DMS 273 (cell line): Measurements from ENCODE around the gene ABCC6.
"Not testable (repeated sequence)": the region's sequence is repeated elsewhere in the genome, so short reads cannot be mapped to it uniquely, and the experiment has no call there.

Experiments
- DNase-seq: peaks from one replicate; lab custom pipeline; 2025; ENCODE audit not compliant: unreplicated experiment; lab: John Stamatoyannopoulos, UW

Gene ABCC6

DNA sequence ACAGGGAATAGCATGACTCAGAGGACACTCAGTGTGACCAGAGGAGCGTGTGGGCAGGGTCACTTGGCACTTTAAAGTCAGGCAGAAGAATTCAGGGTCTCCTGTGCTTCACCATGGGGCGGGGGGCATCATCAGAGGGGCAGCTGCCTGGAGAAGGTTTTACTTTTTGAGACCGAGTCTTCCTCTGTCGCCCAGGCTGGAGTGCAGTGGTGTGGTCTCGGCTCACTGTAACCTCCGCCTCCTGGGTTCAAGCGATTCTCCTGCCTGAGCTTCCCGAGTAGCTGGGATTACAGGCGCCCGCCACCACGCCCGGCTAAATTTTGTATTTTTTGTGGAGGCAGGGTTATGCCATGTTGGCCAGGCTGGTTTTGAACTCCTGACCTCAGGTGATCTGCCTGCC is 32.3 kb downstream of the ABCC6 start:
- not testable (repeated sequence) for DNase-seq

DNA sequence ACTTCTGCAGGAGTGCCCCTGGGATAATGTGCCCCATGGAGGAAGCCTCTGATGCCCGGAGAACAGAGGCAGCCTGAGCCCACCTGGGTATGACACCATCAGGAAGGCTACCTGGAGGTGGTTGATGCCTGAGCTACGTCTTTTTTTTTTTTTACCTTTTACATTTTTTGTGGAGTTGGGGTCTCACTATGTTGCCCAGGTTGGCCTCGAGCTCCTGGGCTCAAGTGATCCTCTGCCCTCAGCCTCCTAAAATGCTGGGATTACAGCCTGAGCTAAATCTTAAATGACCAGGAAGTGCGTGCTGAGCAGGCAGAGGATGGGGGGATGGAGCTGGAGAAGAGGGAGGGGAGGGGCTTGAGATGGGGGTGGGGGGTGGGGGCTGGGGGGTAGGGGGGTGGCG is 32.7 kb downstream of the ABCC6 start:
- DNase-seq: no peak

DNA sequence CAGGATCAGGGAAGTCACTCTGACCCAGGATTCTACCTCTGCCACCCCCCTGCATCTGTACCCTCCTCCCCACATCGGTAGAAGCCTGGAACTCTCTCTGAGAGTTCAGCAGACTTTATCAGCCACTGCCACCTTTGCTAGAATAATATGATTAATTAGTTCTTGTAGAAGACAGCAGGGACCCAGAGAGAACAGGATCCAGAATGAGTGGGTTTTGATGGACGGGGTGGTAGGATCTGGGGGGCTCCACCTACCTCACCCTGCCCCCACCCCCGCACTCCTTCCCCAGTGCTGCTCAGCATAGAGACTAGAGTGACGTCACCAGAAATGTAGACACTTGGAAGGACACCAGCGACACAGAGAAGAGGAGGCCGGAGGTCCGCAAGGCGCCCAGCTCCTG is 33.5 kb downstream of the ABCC6 start:
- no peak for DNase-seq

DNA sequence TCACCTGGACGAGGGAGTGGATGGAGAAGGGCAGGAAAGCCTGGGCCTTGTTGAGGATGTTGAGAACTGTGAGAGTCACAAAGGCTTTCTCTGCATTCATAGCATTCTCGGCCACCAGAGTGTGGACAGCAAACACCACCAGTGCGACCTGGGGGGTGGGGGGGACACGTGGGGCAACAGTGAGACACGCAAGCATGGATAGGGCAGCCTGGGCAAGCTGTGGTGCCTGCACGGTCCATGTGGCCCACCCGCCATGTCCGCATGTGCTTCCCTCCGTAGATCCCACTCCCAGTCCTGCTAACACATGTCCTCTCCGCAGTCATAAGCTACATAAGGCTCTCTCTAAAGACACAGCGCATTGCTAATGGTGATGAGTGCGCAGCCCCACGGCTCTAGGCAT is 34.5 kb downstream of the ABCC6 start:
- DNase-seq: no peak

DNA sequence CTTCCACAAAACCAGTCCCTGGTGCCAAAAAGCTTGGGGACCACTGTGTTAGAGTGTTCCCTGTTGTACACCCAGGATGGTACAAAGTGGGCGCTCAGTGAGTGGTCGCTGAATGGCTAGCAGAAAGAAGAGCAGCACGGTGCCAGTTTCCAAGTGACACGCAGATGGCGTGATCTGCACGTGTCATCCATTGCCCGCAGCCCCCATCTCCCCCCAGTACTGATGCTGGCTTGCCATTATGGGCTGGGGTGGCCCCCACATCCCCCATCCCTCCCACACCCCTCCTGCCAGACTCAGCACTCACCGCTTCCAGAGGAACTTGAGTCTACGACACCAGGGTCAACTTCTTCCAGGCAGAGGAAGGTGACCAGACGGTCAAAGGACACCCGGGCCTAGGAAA is 36.5 kb downstream of the ABCC6 start:
- no peak for DNase-seq

DNA sequence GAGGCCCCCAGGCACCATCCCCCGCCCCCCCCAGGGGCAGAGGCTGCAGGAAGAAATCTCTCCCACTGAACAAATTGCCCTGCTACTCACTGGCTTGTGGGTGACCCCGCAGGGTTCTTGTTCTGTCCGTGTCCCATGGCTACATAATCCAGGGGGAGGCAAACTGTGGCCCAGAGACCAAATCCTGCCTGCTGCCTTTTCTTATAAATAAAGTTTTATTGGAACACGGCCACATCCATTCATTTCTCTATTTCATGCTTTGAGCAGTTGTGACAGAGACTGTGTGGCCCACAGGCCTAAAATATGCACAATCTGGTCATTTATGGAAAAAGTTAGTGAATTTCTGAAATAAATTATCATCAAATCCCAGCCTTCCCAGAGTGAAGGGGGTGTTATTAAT is 38.2 kb downstream of the ABCC6 start:
- no peak for DNase-seq

DNA sequence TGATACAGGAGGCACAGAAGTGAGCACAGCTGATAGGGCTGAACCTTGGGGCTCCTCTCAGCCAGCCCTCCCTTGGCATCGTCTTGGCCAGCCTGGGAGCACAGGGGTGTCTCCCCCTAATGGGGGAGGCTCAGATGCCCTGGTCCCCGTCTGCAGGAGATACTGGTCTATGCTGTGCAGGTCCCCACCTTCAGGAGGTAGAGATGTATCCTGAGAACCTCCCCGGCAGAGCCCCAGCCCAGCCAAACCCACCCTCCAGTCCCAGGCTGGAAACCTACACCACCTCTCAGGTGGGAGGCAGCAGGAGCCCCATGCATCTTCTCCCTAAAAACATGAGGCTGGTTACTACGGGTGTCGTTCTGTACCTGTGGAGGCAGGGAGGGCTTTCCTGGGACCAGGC is 38.7 kb downstream of the ABCC6 start:
- DNase-seq: no peak

DNA sequence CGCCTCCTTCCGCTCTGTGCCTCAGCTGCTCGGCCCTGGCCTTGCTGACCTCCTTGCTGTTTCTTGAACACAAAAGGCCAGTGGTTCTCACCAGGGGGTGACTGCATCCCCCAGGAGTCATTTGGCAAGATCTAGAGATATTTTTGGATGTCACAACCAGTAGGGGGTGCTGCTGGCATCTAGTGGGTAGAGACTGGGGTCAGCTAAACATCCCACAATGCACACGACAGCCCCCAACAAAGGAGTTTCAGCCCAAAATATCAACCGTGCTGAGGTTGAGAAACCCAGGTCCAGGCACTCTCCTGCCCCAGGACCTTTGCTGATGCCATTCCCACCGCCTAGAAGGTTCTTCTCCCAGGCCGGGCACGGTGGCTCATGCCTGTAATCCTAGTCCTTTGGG is 39.7 kb downstream of the ABCC6 start:
- no peak for DNase-seq

DNA sequence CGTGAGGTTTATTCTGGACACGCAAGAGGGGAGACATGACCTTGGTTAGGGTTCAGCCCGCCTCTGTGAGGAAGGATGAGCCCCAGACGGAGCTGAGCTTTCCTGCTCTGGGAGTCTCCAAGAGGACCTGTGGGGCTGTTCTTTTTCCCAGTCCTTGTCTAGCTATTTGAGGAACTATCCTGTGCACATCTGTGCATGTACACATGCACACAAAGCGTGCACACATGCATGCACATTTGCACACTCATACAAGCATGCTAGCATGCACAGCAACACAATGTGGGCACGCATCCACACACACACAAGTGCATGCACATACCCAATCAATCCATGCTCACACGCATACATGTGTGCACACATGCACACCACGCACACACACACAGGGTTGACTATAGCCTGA is 40.4 kb downstream of the ABCC6 start:
- no peak for DNase-seq

DNA sequence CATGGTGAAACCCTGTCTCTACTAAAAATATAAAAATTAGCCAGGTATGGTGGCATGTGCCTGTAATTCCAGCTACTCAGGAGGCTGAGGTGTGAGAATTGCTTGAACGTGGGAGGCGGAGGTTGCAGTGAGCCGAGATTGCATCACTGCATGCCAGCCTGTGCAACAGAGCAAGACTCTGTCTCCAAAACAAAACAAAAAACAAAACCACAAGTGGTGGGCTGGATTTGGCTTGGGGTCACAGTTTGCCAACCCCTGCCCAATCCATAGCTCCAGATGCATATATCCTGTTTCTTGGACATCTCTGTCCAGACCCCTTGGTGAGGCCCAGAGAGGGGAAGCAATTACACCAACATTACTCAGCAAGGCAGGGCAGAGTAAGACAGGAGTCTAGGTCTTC is 41.5 kb downstream of the ABCC6 start:
- not testable (repeated sequence) for DNase-seq

DNA sequence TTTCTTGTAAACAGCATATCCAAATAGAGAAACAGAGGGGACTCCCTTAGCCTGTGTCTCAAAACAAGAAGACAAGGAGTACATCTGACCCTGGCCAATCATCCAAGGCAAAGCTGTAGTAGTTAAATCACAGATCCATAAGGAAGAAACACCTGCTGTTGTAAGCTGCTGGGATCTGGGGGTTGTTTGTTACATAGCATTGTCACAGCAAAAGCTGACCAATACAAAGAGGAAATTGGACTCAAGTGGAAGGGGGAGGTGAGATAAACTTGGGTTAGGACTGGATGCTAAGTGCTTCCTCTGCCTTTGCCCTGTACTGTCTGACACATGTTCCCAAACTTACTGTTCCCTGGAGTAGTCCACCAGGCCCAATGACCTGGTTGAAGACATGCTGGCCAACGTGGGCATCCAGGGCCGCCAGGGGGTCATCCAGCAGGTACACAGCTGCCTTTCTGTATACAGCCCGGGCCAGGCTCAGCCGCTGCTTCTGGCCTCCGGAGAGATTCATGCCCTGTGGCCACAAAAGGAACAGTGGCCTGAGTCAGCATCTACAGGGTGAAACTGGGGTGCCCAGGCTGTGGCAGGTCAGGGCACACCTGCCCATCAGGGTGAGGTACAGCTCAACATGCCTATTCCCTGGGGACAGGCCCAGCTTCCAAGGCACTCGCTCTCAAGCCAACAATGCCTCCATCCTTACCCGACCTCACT is 44.7 kb downstream of the ABCC6 start:
- DNase-seq: no peak

DNA sequence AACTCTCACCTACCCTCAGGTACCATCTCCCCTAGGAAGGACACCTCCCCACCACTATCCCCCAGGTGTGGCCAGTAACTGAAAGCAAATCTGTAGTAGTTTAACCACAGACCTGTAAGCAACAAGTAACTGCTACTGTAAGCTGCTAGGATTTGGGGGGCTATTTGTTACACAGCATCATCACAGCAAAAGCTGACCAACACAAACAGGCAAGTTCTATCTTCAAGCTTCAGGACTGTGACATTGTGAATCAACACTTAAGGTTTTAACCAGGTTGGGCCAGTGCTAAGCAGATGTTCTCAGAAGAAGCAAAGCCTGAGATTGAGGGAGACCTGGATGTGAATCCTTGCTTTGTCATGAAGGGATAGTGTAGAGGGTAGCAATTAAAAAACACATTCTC is 47.0 kb downstream of the ABCC6 start:
- no peak for DNase-seq

DNA sequence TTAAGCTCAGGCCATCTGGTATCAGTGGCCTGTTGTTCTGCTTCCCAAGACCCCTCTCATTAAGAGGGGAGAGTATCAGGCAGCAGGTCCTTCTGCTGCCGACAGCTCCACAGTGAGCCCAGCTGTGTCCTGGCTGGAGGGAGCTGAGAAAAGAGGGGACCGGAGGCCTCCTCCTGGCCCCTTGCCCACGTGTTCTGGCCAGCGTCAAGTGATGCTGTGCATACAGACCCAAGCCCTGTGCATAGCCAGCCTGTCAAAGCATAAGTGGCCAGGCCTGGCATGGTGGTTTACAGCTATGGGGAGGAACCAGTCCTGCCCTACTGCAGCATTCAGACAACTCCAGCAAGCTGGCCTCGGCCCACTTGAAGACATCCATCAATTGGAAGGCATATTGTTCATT is 48.0 kb downstream of the ABCC6 start:
- peak; percentile 25 for DNase-seq

DNA sequence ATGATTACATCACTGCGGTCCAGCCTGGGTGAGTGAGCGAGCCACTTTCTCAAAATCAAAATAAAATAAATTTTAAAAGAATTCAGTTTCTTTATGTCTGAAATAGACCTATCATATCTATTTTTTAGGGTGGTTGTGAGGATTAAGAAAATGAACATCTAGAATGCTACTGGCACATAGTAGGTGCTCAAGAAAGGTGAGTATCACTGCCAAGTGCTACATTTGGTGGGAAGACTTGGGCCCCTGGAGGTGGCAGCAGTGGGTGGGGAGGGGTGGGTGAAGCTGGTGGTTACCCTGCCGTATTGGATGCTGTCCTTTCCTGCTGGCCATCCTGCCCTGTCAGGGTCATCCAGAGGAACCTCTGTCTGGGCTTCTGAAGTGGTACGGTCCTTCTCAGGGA is 50.3 kb downstream of the ABCC6 start:
- DNase-seq: no peak

DNA sequence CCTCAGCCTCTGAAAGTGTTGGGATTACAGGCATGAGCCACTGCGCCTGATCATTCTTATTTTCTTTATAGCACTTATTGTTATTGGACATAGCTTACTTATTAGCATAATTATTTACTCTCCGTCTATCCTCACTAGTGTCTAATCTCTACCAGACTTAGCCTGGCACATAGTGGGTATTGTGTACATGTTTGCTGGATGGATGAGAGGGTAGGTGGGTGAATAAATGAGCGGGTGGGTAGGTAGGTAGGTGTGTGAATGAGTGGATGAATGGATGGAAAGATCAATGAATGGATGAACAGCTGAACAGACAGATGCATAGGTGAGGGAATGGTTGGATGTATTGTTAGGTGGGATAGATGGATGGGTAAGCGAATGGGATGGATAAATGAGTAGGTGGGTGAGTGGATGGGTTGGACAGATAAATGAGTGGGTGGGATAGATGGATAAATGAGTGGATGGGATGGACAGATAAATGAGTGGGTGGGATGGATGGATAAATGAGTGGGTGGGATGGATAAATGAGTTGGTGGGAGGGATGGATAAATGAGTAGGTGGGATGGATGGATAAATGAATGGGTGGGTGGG is 51.9 kb downstream of the ABCC6 start:
- DNase-seq: no peak

DNA sequence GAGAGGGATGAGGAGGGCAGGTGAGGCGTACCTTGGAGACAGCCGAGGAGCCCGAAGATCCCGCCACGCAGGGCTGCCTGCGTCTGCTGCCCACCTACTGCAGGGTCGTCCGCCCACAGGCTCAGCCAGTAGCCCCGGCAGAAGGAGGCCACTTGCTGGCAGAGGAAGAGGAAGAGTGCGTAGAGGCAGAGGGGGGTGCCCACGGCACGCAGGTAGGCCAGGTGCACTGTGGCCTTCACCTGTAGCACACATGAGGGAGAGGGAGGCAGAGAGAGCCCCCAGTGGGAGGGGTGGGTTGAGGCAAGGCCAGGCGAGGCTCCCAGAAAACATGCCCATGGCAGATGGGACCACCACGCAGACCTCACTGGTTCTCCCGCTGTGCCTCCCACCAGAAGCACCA is 53.7 kb downstream of the ABCC6 start:
- DNase-seq: no peak

DNA sequence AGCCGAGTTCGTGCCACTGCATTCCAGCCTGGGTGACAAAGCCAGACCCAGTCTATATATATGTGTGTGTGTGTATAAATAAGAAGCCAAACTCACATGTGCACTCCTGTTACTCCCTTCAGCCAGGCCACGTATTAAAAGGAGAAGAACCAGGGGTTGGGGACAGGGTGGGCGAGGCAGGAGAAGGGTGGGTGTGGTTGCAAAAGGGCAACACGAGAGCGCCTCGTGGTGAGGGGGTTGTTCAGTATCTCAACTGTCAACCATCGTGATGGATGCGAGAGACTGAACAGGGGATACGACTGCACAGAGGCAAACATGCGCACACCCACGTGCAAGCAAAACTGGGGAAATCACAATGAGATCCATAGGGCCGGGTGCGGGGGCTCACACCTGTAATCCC is 54.9 kb downstream of the ABCC6 start:
- DNase-seq: no peak

DNA sequence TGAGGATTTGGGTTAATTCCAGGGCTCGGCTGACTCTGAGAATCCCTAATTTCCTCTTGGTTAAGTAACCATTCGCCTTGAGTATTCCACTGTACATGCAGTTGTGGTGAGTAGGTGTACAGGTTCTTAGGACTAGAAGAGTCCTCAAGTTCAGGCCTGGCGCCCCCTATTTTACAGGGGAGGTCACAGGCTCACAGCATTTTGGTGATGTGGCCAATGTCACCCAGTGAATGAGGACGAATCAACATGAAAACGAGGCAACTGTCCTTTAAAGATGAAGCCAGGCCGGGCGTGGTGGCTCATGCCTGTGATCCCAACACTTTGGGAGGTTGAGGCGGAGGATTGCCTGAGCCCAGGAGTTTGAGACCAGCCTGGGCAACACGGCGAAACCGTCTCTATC is 55.4 kb downstream of the ABCC6 start:
- DNase-seq: no peak

DNA sequence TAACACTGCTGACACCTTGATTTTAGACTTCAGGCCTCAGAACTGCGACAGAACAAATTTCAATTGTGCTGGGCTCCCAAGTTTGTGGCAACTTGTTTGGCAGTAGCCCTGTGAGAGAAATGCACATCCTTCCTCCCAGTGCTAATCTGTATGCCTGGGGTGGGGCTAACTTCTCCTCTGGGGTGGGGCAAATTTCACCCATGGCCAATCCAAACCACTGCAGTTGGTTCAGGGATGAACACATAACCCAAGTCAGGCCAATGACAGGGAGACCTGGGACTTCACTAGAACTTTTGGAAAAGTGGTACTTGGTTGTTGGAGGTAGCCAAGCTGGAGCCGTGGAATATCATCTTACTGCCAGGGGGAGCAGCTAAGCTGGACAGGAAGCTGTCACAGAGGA is 56.3 kb downstream of the ABCC6 start:
- no peak for DNase-seq

DNA sequence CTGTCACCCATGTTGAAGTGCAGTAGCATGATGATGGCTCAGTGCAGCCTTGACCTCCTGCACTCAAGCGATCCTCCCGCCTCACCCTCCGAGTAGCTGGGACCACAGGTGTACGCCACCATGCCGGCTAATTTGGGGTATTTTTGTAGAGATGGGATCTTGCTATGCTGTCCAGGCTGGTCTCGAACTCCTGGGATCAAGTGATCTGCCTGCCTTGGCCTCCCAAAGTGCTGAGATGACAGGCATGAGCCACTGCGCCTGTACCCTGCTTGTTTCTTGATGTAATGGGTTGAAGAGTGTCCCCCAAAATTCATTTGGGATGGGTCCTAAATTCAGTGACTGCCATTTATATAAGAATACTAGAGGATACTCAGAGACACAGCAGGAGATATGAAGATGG is 57.2 kb downstream of the ABCC6 start:
- no peak for DNase-seq

DNA sequence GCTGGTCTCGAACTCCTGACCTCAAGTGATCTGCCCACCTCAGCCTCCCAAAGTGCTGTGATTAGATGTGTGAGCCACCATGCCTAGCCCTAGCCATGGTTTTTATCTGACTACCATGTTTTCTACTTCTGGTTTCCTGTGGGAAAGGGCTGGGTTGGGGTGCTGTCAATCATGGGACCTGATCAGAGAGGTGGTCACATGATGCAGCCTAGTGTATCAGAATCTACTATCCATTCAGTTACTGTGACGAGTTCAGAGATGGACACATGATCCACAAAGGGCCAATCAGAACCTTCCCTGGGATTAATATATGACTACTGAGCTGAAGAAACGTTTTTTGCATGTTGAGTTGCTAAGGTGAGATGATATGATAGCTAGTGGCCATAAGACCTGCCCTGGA is 59.1 kb downstream of the ABCC6 start:
- no peak for DNase-seq

DNA sequence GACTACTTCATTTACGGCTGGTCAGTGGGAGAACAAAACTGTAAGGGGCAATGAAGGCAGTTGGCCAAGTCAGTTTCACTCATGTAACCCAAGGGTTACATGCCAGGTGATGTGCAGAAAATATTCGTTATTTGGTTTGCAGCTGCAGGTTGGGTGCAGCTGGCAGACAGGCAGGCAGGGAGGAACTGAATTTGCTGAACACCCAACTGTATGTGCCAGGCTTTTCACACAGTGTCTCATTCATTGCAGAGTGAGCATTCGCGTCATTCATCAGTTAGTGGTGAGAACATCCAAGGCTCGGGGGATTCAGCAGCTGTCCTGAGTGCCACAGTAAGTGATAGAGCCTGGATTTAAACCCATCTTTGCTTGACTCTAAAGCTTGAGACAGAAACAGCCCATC is 59.7 kb downstream of the ABCC6 start:
- no peak for DNase-seq

DNA sequence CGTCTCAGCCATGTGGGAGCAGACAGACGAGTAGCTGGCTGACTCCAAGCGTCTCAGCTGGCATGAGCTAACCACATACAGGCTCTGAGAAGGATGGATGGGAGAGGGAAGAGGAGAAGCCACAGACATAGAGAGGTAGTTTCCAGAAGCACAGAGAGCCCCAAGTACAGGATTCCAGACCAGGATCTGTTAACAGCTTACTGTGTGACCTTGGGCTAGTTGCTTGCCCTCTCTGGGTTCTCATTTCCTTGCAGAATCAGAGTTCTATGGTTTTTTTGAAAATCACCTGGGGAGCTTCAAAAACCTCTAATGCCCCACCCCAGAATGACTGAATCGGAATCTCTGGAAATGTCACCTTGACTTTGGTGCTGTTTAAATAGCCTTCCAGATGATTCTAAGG is 60.2 kb downstream of the ABCC6 start:
- no peak for DNase-seq
